HG03139 (cell line): ENCODE results near the gene MARK3.

Source experiments
- ATAC-seq: cut with Tn5 transposase; IDR thresholded peaks from one replicate; pipeline ENCODE4 v1.9.1; 2021; ENCODE audit not compliant: unreplicated experiment

Gene MARK3

GRCh38 chr14:103535081-103535890 is 150.1 kb downstream of the MARK3 start:
- no peak for ATAC-seq

DNA sequence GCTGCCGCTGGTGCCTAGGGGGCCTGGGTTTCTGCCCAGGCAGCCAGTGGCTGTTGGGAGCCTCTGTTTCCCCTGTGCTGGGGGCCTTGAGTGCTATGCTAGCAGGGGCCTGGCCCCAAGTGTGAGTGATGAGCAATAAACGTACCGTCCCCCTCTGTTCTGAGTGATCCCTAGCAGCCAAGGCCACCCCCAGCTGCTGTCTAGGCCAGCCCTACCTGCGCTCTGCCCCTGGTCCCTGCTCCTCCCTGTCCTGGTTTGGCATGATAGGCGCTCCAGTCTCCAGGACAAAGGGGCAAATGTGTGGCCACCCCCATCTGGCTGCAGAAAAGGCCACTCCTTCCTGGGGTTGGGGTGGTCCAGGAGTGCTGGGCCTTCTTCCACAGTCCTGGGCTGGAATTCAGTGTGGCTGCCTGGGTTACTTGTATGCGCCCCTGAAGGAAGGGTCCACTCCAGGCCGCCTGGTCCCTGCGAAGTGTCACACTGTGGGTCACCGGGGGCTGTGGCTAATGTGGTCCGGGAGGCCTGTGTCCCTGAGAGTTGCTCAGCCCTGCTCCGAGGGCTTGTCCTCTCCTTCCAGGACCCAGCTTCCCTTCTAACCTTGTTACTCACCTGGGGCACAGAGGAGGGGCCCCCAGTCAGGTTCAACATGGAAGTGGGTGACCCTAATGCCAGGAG is 150.8 kb downstream of the MARK3 start:
- no peak for ATAC-seq

- no peak for ATAC-seq
Observed at GRCh38 chr14:103536693-103537092, 151.5 kb downstream of the MARK3 start.

DNA sequence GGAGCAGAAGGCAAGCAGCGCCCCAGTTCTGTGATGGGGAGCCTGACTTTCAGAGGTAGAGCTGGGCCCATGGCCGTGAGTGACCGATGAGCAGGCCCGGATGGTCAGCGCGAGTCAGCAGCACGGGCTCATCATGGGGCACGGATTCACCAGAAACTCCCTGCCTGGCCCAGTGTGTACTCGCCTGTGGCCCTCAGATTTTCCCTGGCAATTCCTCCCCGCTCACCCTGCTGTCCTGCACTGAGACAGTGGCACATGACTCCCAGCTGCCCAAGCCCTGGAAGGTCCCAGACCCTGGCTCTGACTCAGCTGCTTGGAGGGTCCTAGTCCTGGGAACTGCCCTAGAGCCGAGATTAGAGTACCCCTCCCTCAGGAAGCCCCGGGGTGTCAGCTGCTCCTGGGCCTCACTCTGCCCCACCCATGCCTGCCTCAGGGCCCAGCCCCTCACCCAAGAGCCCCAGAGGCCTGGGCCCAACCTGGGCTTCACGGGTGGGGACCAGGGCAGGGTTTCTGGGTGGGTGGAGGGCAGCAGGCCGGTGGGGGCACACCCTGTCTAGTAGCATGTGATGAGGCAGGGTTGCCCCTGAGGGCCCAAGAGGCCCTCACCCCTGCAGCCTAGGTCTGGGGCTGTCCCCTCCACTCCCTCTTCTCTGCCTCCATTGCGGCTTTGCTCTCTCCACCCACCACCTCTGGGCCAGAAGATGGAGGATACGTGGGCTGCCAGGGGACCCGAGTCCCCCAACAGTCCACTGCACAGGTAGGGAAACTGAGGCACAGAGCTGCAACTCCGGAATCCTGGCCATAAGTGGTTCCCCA is 152.2 kb downstream of the MARK3 start:
- ATAC-seq, result no peak

DNA sequence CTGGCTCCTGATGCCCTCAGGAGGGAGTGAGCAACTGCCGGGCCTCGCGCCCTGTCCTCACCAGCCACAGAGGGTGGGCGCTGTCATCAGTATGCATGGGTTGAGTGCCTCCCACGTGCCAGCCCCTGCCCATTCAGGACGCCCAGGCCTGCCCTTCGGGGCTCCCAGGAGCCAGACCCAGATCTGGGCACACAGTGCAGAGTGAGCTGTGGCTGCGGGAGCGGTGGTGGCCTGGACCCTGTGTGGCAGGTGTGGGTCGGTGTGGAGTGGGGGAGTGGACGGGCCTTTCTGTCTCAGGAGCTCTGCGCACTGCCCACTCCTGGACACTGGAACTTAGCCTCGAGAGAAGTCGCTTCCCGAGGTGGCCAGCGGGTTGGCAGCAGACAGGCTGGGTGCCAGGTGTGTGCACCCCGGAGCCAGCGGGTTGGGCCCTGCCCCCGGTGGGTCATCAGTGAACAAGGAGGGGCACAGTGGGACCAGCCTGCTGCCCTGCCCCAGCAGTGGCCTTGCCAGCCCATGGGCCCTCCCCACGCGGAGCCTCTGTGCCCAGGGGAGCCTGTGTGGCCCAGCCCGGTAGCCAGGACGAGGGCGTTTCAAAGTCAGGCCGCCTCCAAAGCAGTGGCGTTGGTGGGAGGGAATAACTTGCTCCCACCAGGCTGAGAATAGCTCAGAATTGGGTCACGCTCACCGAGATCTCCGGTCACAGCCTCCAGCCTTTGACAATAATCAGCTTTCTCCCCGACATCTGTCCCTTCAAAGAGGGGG is 153.3 kb downstream of the MARK3 start:
- no peak for ATAC-seq

- no peak for ATAC-seq
Observed at GRCh38 chr14:103539056-103539825, 154.0 kb downstream of the MARK3 start.

DNA sequence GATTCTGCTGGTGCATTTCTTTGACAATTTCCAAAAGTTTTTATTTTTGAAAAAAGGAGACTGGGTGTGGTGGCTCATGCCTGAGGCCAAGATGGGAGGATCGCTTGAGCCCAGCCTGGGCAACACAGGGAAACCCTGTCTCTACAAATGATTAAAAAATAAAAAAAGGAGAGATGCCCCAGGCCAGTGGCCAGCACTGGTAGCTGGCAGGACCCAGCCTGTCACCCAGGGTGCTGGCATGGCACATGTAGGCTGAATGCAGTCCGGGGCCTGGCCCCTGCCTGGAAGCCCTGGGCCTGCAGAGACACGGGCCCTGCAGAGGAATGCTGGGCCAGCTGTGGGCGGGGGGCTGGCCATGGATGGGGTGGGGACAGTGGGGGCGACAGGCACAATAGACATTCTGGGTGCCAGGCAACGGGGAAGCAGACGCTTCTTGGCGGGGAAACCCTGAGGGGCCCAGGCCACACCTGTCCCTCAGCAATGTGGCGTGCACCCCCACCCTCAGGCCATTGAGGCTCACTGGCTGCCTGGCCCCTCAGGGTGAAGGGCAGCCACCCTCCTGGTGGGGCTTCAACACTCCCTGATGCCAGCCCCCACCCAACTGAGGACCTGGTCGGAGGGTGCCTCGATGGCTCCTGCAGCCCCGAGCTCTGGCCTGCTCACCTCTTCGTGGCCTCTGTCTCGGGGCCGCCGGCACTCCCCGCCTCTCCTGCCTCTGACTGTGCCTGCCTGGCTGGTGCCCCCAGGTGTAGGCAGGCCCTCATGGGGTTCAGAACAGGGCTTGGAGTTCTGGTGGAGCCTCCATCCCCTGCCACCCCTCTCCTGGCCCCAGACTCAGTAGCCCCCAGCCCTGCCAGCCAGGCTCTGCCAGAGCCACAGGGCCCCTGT is 155.8 kb downstream of the MARK3 start:
- no peak for ATAC-seq

DNA sequence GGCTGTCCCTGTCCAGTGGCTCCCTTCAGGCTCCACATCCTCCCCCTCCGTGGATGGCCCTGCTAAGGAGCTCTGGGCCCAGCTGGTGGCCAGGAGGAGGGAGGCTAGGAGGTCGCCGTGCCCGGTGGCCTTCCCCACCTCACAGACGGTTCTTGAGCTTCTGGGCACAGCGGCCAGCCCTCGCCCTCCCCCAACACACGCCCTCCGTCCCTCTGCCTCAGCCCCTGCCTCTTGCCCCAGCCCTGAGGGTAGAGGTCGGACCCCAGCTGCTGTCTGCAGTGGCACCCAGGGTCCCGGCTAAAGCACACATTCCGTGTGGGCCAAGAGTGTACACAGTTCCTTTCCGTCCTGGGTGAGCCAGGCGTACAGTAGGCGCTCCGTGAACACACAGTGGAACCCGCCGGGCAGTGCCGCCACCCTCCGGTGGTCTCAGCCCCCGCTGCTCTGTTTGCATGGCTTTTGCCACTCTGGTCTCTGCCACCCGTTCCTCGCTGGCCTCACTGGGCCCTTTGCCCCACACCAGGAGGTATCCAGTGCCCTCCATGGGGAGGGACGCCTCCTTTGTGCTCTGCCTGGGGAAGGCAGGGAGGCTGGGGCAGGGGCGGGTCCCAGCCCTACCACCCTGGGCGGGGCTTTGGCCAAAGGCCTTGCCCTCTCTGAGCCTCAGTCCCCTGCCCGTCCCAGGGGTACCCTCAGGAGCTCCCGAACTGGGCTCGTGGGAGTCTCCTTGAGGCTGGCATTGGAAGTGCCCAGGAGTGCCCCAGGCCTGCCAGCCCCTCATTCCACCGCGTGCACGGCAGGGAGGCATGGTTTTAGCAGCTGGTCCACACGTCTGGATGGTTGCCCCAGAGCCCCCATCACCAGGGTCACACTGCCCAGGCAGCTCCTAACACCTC is 156.7 kb downstream of the MARK3 start:
- ATAC-seq, result no peak

DNA sequence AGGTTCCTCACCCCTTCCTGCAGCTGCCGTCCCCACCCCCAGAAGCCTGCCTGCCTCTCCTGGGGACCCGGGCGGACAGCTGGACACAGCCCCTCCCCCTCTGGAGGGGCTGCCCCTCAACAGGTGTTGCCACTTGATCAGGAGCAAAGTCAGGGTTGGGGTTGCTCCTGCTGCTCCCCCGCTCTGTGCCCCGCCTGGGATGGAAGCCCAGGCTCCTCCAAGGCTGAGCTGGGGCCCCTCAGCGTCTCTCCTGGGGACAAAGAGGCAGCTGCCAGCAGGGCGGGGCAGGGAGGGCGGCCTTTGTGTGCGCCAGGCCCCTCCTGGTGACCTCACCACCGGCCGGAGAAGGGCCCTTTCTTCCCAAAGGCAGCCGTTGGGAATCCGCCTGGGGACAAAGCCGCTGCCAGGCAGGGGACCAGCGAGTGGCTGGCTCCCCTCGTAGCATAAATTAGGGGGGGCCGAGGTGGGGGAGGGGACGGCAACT is 157.4 kb downstream of the MARK3 start:
- no peak for ATAC-seq

GRCh38 chr14:103543140-103543539 is 157.9 kb downstream of the MARK3 start:
- no peak for ATAC-seq

DNA sequence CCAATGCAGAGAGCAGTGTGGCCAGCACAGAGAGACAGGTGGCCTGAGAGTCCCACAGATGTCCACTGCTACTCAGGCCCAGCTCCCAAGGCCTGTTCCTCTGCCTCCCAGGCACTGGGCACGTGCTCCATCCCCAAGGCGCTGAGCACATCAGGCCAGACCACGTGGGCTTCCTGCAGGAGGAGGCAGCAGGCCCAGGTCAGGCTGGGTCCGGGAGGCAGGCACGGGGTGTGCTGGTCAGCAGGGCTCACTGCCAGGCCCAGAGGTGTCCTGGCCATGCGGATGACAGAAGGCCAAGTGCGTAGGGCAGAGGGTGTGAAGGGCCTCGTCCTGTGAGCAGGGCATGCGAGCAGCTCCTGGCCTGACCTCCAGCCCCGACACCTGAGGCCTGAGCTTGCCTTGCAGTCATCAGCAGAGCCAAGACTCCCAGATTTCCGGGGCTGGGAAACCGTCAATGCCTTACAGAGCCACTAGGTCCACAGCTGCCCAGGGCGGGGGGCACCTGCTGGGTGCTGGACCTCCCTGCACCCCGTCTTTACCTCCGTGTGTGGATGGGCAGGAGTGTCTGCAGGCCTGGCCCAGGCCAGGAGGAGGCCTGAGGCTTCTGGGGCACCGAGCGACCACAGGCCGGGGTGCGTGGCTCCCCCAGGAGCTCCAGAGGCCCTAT is 158.6 kb downstream of the MARK3 start:
- ATAC-seq, result no peak

GRCh38 chr14:103544388-103545218 is 159.4 kb downstream of the MARK3 start:
- no peak for ATAC-seq

DNA sequence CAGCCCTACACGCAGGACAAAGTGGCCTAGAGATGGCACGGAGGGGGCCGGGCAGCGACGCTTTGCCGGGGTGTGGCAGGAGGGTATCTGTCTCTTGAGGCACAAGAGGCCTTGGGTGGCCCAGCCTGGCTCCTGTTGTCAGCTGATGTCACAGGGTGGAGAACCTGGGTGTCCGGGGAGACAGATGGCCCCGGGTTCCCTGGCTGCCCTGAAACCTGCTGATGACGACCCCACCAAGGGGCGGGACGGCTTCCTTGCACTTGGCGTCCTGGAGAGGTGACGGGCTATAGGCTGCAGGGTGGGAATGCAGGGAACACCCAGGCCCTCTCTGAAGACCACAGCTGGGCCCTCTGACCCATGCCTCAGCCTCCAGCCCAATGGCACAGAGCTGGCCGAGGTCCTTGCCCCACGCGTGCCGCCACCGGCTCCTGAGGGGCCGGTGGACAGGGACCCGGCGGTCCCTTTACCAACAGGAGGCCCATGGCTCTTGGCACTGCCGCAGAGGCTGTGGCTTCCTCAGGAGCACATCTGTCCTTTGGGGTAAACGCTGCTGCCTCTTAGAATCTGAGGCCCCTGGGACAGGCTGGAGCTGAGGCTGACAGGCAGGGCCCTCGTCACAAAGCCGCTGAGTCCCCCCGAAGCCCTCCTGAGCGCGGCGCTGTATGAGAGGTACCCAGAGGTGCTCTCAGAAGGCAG is 160.2 kb downstream of the MARK3 start:
- no peak for ATAC-seq

DNA sequence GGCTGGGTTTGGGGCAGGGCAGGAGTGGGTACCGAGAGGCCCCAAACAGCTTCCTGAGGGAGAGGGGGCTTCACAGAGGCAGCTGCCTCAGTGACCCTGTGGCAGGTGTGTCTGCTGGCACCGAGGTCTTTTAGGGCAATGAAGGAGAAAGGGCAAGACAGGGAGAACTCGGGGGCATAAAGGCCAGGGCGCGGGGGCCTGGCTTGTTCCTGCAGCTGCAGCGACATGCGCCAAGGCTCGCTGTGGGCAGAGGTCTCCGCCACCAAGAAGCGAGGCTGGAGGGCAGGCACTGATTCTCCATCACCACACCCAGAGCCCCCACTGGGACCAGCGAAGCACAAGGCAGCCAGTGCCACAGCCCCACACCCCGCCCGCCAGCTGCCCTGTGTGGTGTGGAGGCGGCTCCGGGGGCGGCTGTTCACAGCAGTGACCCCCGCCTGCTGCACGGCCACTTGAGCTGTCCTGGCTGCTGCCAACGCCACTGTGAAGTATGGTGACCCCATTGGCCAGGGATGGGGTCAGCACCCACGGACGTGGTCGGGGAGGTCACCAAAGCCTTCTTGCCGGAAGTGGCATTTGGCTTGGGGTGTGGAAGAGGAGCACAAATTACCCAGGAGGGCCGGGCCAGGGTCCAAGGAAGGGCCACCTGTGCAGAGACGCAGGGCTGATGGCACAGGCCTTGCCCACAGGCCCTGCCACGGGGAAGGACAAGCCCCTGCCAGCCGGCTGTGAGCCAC is 160.9 kb downstream of the MARK3 start:
- ATAC-seq, result no peak
